Small intestine (tissue), 16 donors: ENCODE data around the gene ZNF138. TPM values are rescaled to one million over a fixed set of nuclear protein-coding genes. Genes with fewer than 3 reads are reported as not detected.

ENCODE experiments used
- DNase-seq, 2 donors: peaks; one replicate each; pipeline versions ENCODE4 v3.0.0 to v3.0.0-alpha.2; 2013
- FAIRE-seq: peaks from 2 replicates; lab custom pipeline; 2012; peaks lifted over from hg19 to GRCh38; lab: Jason Lieb, UNC
- H3K27ac ChIP-seq, 3 donors: one replicate each; pipeline ENCODE4 v1.5.1; 2013; ENCODE audit warnings: low read length in 2 of 3, mild to moderate bottlenecking in 2 of 3, control low read depth in 1 of 3, inconsistent platforms in 1 of 3, low read depth in 1 of 3, moderate library complexity in 1 of 3
- H3K27me3 ChIP-seq, 3 donors: one replicate each; pipeline ENCODE4 v1.6.1; 2013; ENCODE audit warnings: low read length in 3 of 3, inconsistent platforms in 1 of 3; ENCODE audit not compliant: control insufficient read depth in 3 of 3, insufficient read depth in 3 of 3
- H3K36me3 ChIP-seq, 3 donors: one replicate each; pipeline ENCODE4 v1.6.1; 2013; ENCODE audit warnings: low read length in 3 of 3, inconsistent platforms in 1 of 3, low read depth in 1 of 3, mild to moderate bottlenecking in 1 of 3, moderate library complexity in 1 of 3; ENCODE audit not compliant: control insufficient read depth in 3 of 3, insufficient read depth in 2 of 3
- H3K4me1 ChIP-seq, 3 donors: one replicate each; pipeline ENCODE4 v1.6.1; 2013; ENCODE audit warnings: low read length in 2 of 3, inconsistent platforms in 1 of 3, low read depth in 1 of 3, mild to moderate bottlenecking in 1 of 3, moderate library complexity in 1 of 3; ENCODE audit not compliant: control insufficient read depth in 3 of 3, insufficient read depth in 2 of 3
- H3K4me3 ChIP-seq, 3 donors: one replicate each; pipeline ENCODE4 v1.5.1; 2013; ENCODE audit warnings: low read length in 3 of 3, control low read depth in 1 of 3, inconsistent platforms in 1 of 3, low read depth in 1 of 3, mild to moderate bottlenecking in 1 of 3, moderate library complexity in 1 of 3
- H3K9me3 ChIP-seq, 2 donors: one replicate each; pipeline ENCODE4 v1.6.1; 2013; ENCODE audit warnings: low read depth in 1 of 2, low read length in 1 of 2; ENCODE audit not compliant: control insufficient read depth in 2 of 2, insufficient read depth in 1 of 2
- WGBS, 3 donors: extraction: QIAGEN DNeasy Blood & Tissue Kit; methylation state at CpG; one replicate each; pipeline ENCODE4 v1.1.7; 2013; 5-methylcytosine and 5-hydroxymethylcytosine counted together
- long read RNA-seq, 10 donors: transcript quantifications; one replicate each; lab custom pipeline, GENCODE V29; 2026
- polyA plus RNA-seq, 4 donors: library from polyadenylated mRNA; stranded (reverse) in 3 of 4; unstranded in 1 of 4; fragments of 200-250 nt in 3 of 4; fragments of 120-200 nt in 1 of 4; gene quantifications; one replicate each; pipeline versions ENCODE4 v1.2.1 to v1.2.3, GENCODE V29; 2013
- donor health status: healthy with polysubstance abuse.
- donor health status: control.
- donor health status: control.
- donor health status: Bipolar disorder and iron deficiency.
- donor health status: healthy.

The ZNF138 gene
- 10 to 100 TPM in 1 of 4 donors, 1 to 10 TPM in 3; 3.2 to 10.6 (median 3.9) TPM for polyA plus RNA-seq
- long read RNA-seq, donor 1, partial matches to known transcripts = 0 of 6 reads
- long read RNA-seq, donor 1, other reads (novel, unspliced or antisense) = 0 of 6 reads
- long read RNA-seq, donor 2, partial matches to known transcripts = 0 of 3 reads
- long read RNA-seq, donor 2, other reads (novel, unspliced or antisense) = 0 of 3 reads
- long read RNA-seq, donor 3, partial matches to known transcripts = 0 of 3 reads
- long read RNA-seq, donor 3, other reads (novel, unspliced or antisense) = 0 of 3 reads
- long read RNA-seq, donor 4 = 0 reads
- long read RNA-seq, donor 5 = 0 reads
- long read RNA-seq, donor 6, partial matches to known transcripts = 0 of 7 reads
- long read RNA-seq, donor 6, other reads (novel, unspliced or antisense) = 0 of 7 reads
- long read RNA-seq, donor 7, partial matches to known transcripts = 0 of 6 reads
- long read RNA-seq, donor 7, other reads (novel, unspliced or antisense) = 0 of 6 reads
- long read RNA-seq, donor 8, partial matches to known transcripts = 0 of 1 reads
- long read RNA-seq, donor 8, other reads (novel, unspliced or antisense) = 0 of 1 reads
- long read RNA-seq, donor 9, partial matches to known transcripts = 0 of 2 reads
- long read RNA-seq, donor 9, other reads (novel, unspliced or antisense) = 0 of 2 reads
- long read RNA-seq, donor 10, partial matches to known transcripts = 0 of 4 reads
- long read RNA-seq, donor 10, other reads (novel, unspliced or antisense) = 0 of 4 reads

DNA sequence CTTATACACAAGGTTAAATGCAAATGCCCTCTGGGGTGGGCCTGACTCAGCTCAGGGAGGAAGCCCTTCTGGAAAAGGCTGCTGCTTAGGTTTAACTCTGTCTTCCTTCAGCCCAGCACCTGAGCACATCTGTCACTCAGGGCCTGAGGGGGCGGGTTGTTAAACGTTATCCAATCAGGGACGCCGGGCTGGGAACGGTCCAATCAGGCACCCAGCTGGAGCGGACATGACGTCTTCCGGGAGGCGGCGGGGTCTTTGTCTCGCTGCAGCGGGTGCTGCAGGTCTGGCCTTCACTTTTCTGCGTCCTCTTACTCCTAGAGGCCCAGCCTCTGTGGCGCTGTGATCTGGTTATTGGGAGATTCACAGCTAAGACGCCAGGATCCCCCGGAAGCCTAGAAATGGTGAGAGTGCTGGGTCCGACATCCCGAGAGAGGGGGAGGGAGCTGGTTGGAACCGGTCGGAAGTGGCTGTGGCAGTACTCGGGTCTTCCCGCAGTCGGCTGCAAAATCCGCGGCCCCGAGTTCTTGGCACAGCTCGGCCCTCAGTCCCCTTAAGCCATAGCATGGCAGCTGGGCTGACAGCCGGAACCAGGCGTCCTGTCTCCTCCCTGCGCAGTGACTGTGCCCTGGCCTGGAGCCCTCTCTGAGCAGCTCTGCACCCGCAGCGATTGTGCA lies at the start of gene ZNF138:
ZNF138 (plus strand) TSS at position 258 of the 674 bp plus-strand sequence; CDS start at position 399, 141 bp downstream.
- WGBS, 3 donors = 0% methylated on average over 32 of the region's 32 CpGs
- Histone ChIP-seq H3K4me3 (peak within 1 kb of the TSS; percentile 58 to 88 (median 77)), H3K9me3 (no peaks in the 10 kb centered on the region), H3K36me3 (peaks cover 0 to 3% (median 2%) of the 10 kb centered on the region in 3 donors), H3K27me3 (no peaks in the 10 kb centered on the region), H3K4me1 (peaks cover 0 to 4% (median 2%) of the 10 kb centered on the region in 3 donors), H3K27ac (peak within 1 kb of the TSS; percentile 50 to 93 (median 84))
- no peak for FAIRE-seq
- peak; percentile 96 to 97 for DNase-seq

GRCh38 chr7:64744680-64745079 lies 49.5 kb upstream of the ZNF138 start:
- H3K27ac ChIP-seq = no peak overlapping the region
- WGBS, 3 donors = 84 to 90% (median 86%) methylated on average over 4 of the region's 4 CpGs
- peaks cover 0 to 19% of the 10 kb centered on the region in 2 donors for H3K9me3 ChIP-seq
- no peaks in the 10 kb centered on the region for H3K27me3 ChIP-seq
- H3K36me3 ChIP-seq = no peaks in the 10 kb centered on the region
- no peaks in the 10 kb centered on the region for H3K4me1 ChIP-seq
- FAIRE-seq = no peak
- no peak for DNase-seq
- H3K4me3 ChIP-seq = no peak overlapping the region

- no peak overlapping the region for H3K27ac ChIP-seq
- no peaks in the 10 kb centered on the region for H3K4me1 ChIP-seq
- no peaks in the 10 kb centered on the region for H3K27me3 ChIP-seq
- no peak for FAIRE-seq
- DNase-seq = no peak
- no peak overlapping the region for H3K4me3 ChIP-seq
- H3K36me3 ChIP-seq = no peaks in the 10 kb centered on the region
- peaks cover 0 to 16% of the 10 kb centered on the region in 2 donors for H3K9me3 ChIP-seq
Observed at GRCh38 chr7:64747802-64748201, 46.4 kb upstream of the ZNF138 start.

GRCh38 chr7:64753032-64753431 lies 41.2 kb upstream of the ZNF138 start:
- DNase-seq = no peak
- Histone ChIP-seq H3K36me3 (no peaks in the 10 kb centered on the region), H3K27ac (no peak overlapping the region), H3K27me3 (no peaks in the 10 kb centered on the region), H3K4me3 (no peak overlapping the region), H3K9me3 (peaks cover 0 to 7% of the 10 kb centered on the region in 2 donors), H3K4me1 (no peaks in the 10 kb centered on the region)
- FAIRE-seq = no peak
- 83 to 91% (median 84%) methylated on average over 2 of the region's 2 CpGs for WGBS, 3 donors

- DNase-seq (no peak), FAIRE-seq (no peak)
- no peaks in the 10 kb centered on the region for H3K27me3 ChIP-seq
- no peaks in the 10 kb centered on the region for H3K4me1 ChIP-seq
- H3K4me3 ChIP-seq = no peak overlapping the region
- 87 to 94% (median 90%) methylated on average over 3 of the region's 3 CpGs for WGBS, 3 donors
- H3K36me3 ChIP-seq = no peaks in the 10 kb centered on the region
- H3K27ac ChIP-seq = no peak overlapping the region
- peaks cover 0 to 7% of the 10 kb centered on the region in 2 donors for H3K9me3 ChIP-seq
Observed at GRCh38 chr7:64755865-64756264, 38.4 kb upstream of the ZNF138 start.

- H3K4me3 ChIP-seq = no peak overlapping the region
- 55 to 71% (median 59%) methylated on average over 3 of the region's 3 CpGs for WGBS, 3 donors
Observed at GRCh38 chr7:64758151-64758550, 36.1 kb upstream of the ZNF138 start.

GRCh38 chr7:64768824-64769223 lies 25.4 kb upstream of the ZNF138 start:
- Histone ChIP-seq H3K9me3 (no peaks in the 10 kb centered on the region), H3K27me3 (no peaks in the 10 kb centered on the region), H3K4me3 (no peak overlapping the region), H3K36me3 (no peaks in the 10 kb centered on the region), H3K4me1 (no peaks in the 10 kb centered on the region), H3K27ac (no peak overlapping the region)
- FAIRE-seq (no peak), DNase-seq (no peak)

More at GRCh38 chr7:64758151-64758550, 36.1 kb upstream of the ZNF138 start:
- H3K4me1 ChIP-seq = no peaks in the 10 kb centered on the region
- FAIRE-seq = no peak
- H3K27me3 ChIP-seq = no peaks in the 10 kb centered on the region
- DNase-seq = no peak
- no peak overlapping the region for H3K27ac ChIP-seq
- H3K9me3 ChIP-seq = peaks cover 0 to 5% of the 10 kb centered on the region in 2 donors
- H3K36me3 ChIP-seq = no peaks in the 10 kb centered on the region

- no peak for DNase-seq
- no peak for FAIRE-seq
- no peaks in the 10 kb centered on the region for H3K27me3 ChIP-seq
- H3K36me3 ChIP-seq = no peaks in the 10 kb centered on the region
- H3K9me3 ChIP-seq = peaks cover 0 to 5% of the 10 kb centered on the region in 2 donors
- 86 to 90% (median 88%) methylated on average over 2 of the region's 2 CpGs for WGBS, 3 donors
- no peaks in the 10 kb centered on the region for H3K4me1 ChIP-seq
- no peak overlapping the region for H3K27ac ChIP-seq
- H3K4me3 ChIP-seq = no peak overlapping the region
Observed at GRCh38 chr7:64774204-64774842, 19.9 kb upstream of the ZNF138 start.
